Astrocyte (in vitro differentiated cells and primary cell): Measurements from ENCODE around the gene PLPP4. TPM values are rescaled to one million over a fixed set of nuclear protein-coding genes. Genes with fewer than 3 reads are reported as not detected.

ENCODE experiments used
- DNase-seq: peaks from one replicate; pipeline ENCODE4 v3.0.0-alpha.2; 2010; ENCODE audit warnings: low read depth
- FAIRE-seq: peaks from 2 replicates; lab custom pipeline; 2011; peaks lifted over from hg19 to GRCh38; lab: Jason Lieb, UNC
- H2AFZ ChIP-seq: 2 replicates; pipeline ENCODE4 v1.6.0; 2012; ENCODE audit warnings: low read depth, low read length, inconsistent platforms
- H3K27ac ChIP-seq: 2 replicates; pipeline ENCODE4 v1.5.1; 2011; ENCODE audit warnings: low read depth, low read length, inconsistent platforms
- H3K27me3 ChIP-seq: 2 replicates; pipeline ENCODE4 v1.6.0; 2011; ENCODE audit warnings: low read length, inconsistent platforms; ENCODE audit not compliant: insufficient read depth
- H3K36me3 ChIP-seq: 2 replicates; pipeline ENCODE4 v1.5.1; 2011; ENCODE audit warnings: low read length, inconsistent platforms; ENCODE audit not compliant: insufficient read depth
- H3K4me1 ChIP-seq: 2 replicates; pipeline ENCODE4 v1.5.1; 2011; ENCODE audit warnings: low read length, inconsistent platforms; ENCODE audit not compliant: insufficient read depth
- H3K4me2 ChIP-seq: 2 replicates; pipeline ENCODE4 v1.6.0; 2012; ENCODE audit warnings: low read length, inconsistent platforms
- H3K4me3 ChIP-seq: 2 replicates; pipeline ENCODE4 v1.5.1; 2011; ENCODE audit warnings: low read depth, mild to moderate bottlenecking, low read length, inconsistent platforms; ENCODE audit not compliant: insufficient read depth
- H3K79me2 ChIP-seq: 2 replicates; pipeline ENCODE4 v1.6.0; 2012; ENCODE audit warnings: mild to moderate bottlenecking, low read length, inconsistent platforms; ENCODE audit not compliant: insufficient read depth
- H3K9ac ChIP-seq: 2 replicates; pipeline ENCODE4 v1.6.0; 2012; ENCODE audit warnings: mild to moderate bottlenecking, low read length, inconsistent platforms
- H3K9me3 ChIP-seq: 2 replicates; pipeline ENCODE4 v1.5.1; 2012; ENCODE audit warnings: low read depth, mild to moderate bottlenecking, low read length, inconsistent platforms; ENCODE audit not compliant: insufficient read depth
- H4K20me1 ChIP-seq: 2 replicates; pipeline ENCODE4 v1.6.0; 2012; ENCODE audit warnings: low read length, inconsistent platforms; ENCODE audit not compliant: insufficient read depth
- H3K27ac Mint-ChIP-seq: one replicate; pipeline ENCODE4 v1.8.0; 2021; ENCODE audit warnings: mild to moderate bottlenecking, mixed read lengths; ENCODE audit not compliant: unreplicated experiment
- H3K27me3 Mint-ChIP-seq: one replicate; pipeline ENCODE4 v1.8.0; 2021; ENCODE audit warnings: low read depth, mixed read lengths; ENCODE audit not compliant: unreplicated experiment
- H3K36me3 Mint-ChIP-seq: one replicate; pipeline ENCODE4 v1.8.0; 2021; ENCODE audit warnings: low read depth, mixed read lengths; ENCODE audit not compliant: unreplicated experiment
- H3K4me1 Mint-ChIP-seq: one replicate; pipeline ENCODE4 v1.8.0; 2021; ENCODE audit warnings: low read depth, mixed read lengths; ENCODE audit not compliant: unreplicated experiment
- H3K4me3 Mint-ChIP-seq: one replicate; pipeline ENCODE4 v1.8.0; 2021; ENCODE audit warnings: mild to moderate bottlenecking, moderate library complexity, mixed read lengths; ENCODE audit not compliant: unreplicated experiment
- H3K9me3 Mint-ChIP-seq: one replicate; pipeline ENCODE4 v1.8.0; 2021; ENCODE audit warnings: mild to moderate bottlenecking, mixed read lengths; ENCODE audit not compliant: unreplicated experiment
- EZH2 ChIP-seq: IDR thresholded peaks from 2 replicates; pipeline ENCODE4 v1.6.1; 2012; ENCODE audit warnings: mild to moderate bottlenecking, low read length, inconsistent platforms; ENCODE audit not compliant: insufficient read depth
- total RNA-seq: library from RNA; stranded (reverse); gene quantifications from 2 replicates; pipeline ENCODE4 v1.2.1, GENCODE V29; 2021
- TF ChIP-seq, protein P1 (sequence below): IDR thresholded peaks from 2 replicates; pipeline ENCODE4 v1.5.1; 2011; ENCODE audit warnings: low read depth, mild to moderate bottlenecking, inconsistent platforms, low read length, moderate library complexity; ENCODE audit not compliant: insufficient read depth

The PLPP4 gene
- total RNA-seq, 1 donor from 2014 or later: 44.1 TPM

GRCh38 chr10:120555436-120555835 is 98.4 kb downstream of the PLPP4 start:
- no peak for DNase-seq
- Histone ChIP-seq H3K4me3 (no peak overlapping the region), H3K27ac (no peak overlapping the region), H3K36me3 (peaks cover 4% of the 10 kb centered on the region), H3K9me3 (peaks cover 3% of the 10 kb centered on the region), H3K4me2 (no peak overlapping the region), H2AFZ (no peak overlapping the region), H3K9ac (no peak overlapping the region), H3K27me3 (no peaks in the 10 kb centered on the region), H3K79me2 (no peaks in the 10 kb centered on the region), H3K4me1 (peaks cover 12% of the 10 kb centered on the region), H4K20me1 (peaks cover 31% of the 10 kb centered on the region)
- peaks cover 12% of the 10 kb centered on the region for H3K9me3 Mint-ChIP-seq
- H3K36me3 Mint-ChIP-seq: peaks cover 29% of the 10 kb centered on the region
- TF ChIP-seq, protein P1, sequence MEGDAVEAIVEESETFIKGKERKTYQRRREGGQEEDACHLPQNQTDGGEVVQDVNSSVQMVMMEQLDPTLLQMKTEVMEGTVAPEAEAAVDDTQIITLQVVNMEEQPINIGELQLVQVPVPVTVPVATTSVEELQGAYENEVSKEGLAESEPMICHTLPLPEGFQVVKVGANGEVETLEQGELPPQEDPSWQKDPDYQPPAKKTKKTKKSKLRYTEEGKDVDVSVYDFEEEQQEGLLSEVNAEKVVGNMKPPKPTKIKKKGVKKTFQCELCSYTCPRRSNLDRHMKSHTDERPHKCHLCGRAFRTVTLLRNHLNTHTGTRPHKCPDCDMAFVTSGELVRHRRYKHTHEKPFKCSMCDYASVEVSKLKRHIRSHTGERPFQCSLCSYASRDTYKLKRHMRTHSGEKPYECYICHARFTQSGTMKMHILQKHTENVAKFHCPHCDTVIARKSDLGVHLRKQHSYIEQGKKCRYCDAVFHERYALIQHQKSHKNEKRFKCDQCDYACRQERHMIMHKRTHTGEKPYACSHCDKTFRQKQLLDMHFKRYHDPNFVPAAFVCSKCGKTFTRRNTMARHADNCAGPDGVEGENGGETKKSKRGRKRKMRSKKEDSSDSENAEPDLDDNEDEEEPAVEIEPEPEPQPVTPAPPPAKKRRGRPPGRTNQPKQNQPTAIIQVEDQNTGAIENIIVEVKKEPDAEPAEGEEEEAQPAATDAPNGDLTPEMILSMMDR: no peak
- TF ChIP-seq EZH2: no peak
- no peak for FAIRE-seq
- no peak overlapping the region for H3K27ac Mint-ChIP-seq
- H3K4me1 Mint-ChIP-seq: peaks cover 13% of the 10 kb centered on the region
- no peak overlapping the region for H3K4me3 Mint-ChIP-seq
- H3K27me3 Mint-ChIP-seq: no peaks in the 10 kb centered on the region

GRCh38 chr10:120555842-120556532 is 99.0 kb downstream of the PLPP4 start:
- H3K4me3 Mint-ChIP-seq: no peak overlapping the region
- TF ChIP-seq, protein P1: no peak
- TF ChIP-seq EZH2: no peak

GRCh38 chr10:120557311-120557710 is 100.3 kb downstream of the PLPP4 start:
- FAIRE-seq (no peak), DNase-seq (no peak)
- peaks cover 12% of the 10 kb centered on the region for H3K9me3 Mint-ChIP-seq
- H3K4me3 Mint-ChIP-seq: no peak overlapping the region
- Histone ChIP-seq H3K4me1 (peaks cover 12% of the 10 kb centered on the region), H4K20me1 (peaks cover 31% of the 10 kb centered on the region), H3K27ac (no peak overlapping the region), H3K36me3 (peaks cover 4% of the 10 kb centered on the region), H3K4me3 (no peak overlapping the region), H3K9ac (no peak overlapping the region), H2AFZ (no peak overlapping the region), H3K9me3 (peaks cover 3% of the 10 kb centered on the region), H3K27me3 (no peaks in the 10 kb centered on the region), H3K4me2 (no peak overlapping the region), H3K79me2 (no peaks in the 10 kb centered on the region)
- peaks cover 24% of the 10 kb centered on the region for H3K36me3 Mint-ChIP-seq
- no peaks in the 10 kb centered on the region for H3K27me3 Mint-ChIP-seq
- no peak overlapping the region for H3K27ac Mint-ChIP-seq
- H3K4me1 Mint-ChIP-seq: peaks cover 13% of the 10 kb centered on the region
- no peak for TF ChIP-seq EZH2
- TF ChIP-seq, protein P1: no peak

More at GRCh38 chr10:120555842-120556532, 99.0 kb downstream of the PLPP4 start:
- H3K27ac Mint-ChIP-seq: no peak overlapping the region
- Histone ChIP-seq H2AFZ (no peak overlapping the region), H3K4me1 (peaks cover 12% of the 10 kb centered on the region), H3K9ac (no peak overlapping the region), H3K79me2 (no peaks in the 10 kb centered on the region), H3K27ac (no peak overlapping the region), H3K4me2 (no peak overlapping the region), H3K9me3 (peaks cover 3% of the 10 kb centered on the region), H3K36me3 (peaks cover 4% of the 10 kb centered on the region), H4K20me1 (peaks cover 31% of the 10 kb centered on the region), H3K4me3 (no peak overlapping the region), H3K27me3 (no peaks in the 10 kb centered on the region)
- peaks cover 12% of the 10 kb centered on the region for H3K9me3 Mint-ChIP-seq
- DNase-seq: no peak
- peaks cover 29% of the 10 kb centered on the region for H3K36me3 Mint-ChIP-seq
- H3K4me1 Mint-ChIP-seq: peaks cover 13% of the 10 kb centered on the region
- no peak for FAIRE-seq
- H3K27me3 Mint-ChIP-seq: no peaks in the 10 kb centered on the region
